ENCODE results near the gene TUBA4B.

The TUBA4B gene

DNA sequence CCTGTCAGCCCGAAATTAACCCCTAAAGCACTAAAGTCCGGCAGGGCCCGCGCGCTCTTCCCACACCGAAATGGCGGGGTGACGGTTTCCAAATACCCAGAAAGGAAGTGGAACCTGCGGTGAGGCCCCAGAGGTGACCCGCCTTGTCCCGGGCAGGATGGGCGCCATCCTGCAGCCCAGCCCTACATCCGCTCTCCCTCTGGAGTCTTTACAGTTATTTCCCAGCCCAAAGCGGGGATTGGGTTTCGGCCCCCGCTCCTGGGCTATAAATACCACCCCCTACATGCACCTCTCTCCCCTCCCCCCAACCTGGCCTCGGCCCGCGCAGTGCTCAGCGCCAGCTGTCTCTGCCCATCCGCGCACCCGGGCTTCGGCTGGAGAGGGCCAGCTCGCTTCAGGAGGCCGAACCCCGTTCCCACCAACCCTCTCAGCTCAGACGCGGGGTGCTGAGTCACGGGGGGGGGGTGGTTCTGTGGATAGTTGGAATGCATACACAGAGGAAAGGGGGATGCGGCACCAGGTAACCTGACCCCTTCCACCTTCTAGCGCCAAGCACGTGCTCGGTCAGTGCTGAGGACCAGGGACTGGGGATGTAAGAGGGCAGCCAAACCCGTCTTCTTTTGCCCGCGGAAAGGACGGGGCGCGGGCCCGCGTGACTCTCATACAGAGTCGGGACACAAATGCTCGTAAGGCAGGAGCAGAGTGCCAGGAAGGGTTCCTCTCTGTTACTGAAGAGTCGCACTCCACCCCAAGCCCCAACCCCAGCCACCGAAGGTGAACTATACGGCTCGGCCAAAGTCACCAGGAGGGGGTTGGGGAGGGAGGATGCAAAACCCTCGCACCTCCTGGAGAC is at the start of gene TUBA4B:
Gene TUBA4B, plus strand, starts transcription at position 344 of the 853 bp plus-strand sequence. Its CDS starts 165 bp downstream, at position 509.
- DNase-seq (ENCODE audit: insufficient read length, low spot score): no peak
- no peak for FAIRE-seq
- no peak; the same call in 1 of the 2 replicates for TF ChIP-seq POLR2A (IDR thresholded peaks at IDR 0.05; ENCODE audit: low read depth, low read length)

DNA sequence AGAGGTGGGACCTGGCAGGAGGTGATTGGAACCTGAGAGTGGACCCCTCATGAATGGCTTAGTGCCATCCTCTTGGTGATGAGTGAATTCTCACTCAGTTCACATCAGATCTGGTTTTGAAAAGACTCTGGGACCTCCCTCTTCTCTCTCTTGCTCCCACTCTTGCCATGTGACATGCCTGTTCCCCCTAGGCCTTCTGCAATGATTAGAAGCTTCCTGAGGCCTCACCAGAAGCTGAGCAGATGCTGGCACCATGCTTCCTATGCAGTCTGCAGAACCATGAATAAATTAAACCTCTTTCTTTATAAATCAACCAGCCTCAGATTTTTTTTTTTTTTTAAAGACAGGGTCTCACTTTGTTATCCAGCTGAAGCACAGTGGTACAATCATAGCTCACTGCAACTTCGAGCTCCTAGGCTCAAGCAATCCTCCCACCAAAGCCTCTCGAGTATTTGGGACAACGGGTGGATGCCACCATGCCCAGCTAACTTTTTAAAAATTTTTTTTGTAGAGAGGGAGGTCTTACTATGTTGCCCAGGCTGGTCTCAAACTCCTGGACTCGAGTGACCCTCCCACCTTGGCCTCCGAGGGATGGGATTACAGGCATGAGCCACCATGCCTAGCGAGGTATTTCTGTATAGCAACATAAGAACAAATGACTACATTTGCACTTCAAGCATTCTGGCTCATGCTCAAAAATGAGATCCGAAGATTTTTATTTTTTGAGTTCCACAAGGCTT is 48.4 kb upstream of the TUBA4B start:
- no peak for TF ChIP-seq POLR2A (IDR thresholded peaks at IDR 0.05; ENCODE audit: low read depth, low read length)
- DNase-seq (ENCODE audit: insufficient read length, low spot score) (no peak), FAIRE-seq (no peak)

DNA sequence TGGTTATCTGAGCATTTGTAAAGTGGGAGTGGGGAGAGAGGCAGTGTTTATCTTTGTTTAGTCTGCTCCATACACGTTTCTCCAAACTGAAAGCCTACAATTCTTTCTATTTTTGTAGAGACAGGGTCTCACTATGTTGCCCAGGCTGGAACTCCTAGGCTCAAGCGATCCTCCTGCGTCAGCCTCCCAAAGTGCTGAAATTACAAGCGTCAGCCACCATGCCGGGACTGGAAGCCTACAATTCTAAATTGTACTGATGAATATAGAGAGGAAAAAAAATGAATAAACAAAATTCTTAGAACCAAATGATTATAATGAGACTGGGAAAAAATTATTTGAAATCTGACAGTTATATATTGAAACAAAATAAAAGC is 47.9 kb upstream of the TUBA4B start:
- no peak for TF ChIP-seq POLR2A (IDR thresholded peaks at IDR 0.05; ENCODE audit: low read depth, low read length)
- FAIRE-seq: no peak
- no peak for DNase-seq (ENCODE audit: insufficient read length, low spot score)

DNA sequence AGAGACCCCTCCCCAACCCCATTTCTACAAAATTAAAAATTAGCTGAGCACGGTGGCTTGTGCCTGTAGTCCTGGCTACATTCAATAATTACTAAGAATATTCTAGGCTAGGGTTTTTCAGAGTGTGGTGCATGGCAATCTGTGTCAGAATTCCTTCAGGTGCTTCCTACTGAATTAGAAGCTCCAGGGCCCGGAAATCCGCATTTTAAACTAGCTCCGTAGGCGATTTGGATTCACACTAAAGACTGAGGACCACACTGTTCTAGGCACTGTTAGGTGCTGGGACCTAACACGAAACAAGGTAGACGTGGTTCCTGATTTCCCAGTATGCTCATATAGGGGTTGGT is 47.1 kb upstream of the TUBA4B start:
- no peak for TF ChIP-seq POLR2A (IDR thresholded peaks at IDR 0.05; ENCODE audit: low read depth, low read length)
- DNase-seq (ENCODE audit: insufficient read length, low spot score) (no peak), FAIRE-seq (no peak)

DNA sequence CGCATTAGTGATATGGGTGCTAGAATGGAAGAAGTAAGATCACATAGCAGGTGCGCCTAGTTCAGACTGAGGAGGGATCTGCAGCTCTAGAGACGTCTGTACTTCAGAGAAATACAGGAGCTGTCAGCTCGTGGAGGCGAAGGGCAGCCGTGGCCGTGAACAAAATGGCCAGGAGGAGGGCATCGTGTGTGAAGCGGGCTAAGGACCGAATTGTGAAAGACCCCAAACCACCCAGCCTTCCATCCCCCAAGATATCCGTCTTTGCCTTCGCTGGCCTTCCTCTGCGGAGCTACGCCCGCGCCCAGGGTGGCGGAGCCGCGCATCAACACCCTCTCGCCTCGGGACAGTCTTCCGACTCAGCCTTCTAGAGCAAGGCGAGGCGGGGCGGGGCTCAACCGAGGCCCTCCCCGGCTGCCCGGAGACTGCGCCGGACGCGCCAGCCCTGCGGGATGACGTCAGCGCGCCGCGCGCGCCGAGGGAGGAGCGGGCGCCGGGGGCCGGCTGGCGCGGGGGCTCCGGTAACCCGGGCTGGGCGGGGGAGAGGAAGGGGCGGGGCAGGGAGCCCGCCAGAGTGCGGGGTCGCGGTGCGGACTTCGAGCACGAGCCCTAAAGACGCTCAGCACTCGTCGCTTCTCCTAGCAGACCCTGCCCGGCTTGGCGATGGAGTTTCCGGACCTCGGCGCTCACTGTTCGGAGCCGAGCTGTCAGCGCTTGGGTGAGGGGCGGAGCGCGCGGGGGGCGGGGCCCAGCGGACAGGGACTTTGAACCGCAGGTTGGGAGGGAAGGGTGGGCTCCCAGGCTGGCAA is 46.5 kb upstream of the TUBA4B start, which contains the start of gene ZFAND2B:
Gene ZFAND2B, plus strand, starts transcription at position 455 of the 806 bp plus-strand sequence. Its CDS starts 206 bp downstream, at position 661.
- peak; percentile 90 for TF ChIP-seq POLR2A (IDR thresholded peaks at IDR 0.05; ENCODE audit: low read depth, low read length)
- DNase-seq (ENCODE audit: insufficient read length, low spot score) (peak; percentile 94), FAIRE-seq (no peak)

DNA sequence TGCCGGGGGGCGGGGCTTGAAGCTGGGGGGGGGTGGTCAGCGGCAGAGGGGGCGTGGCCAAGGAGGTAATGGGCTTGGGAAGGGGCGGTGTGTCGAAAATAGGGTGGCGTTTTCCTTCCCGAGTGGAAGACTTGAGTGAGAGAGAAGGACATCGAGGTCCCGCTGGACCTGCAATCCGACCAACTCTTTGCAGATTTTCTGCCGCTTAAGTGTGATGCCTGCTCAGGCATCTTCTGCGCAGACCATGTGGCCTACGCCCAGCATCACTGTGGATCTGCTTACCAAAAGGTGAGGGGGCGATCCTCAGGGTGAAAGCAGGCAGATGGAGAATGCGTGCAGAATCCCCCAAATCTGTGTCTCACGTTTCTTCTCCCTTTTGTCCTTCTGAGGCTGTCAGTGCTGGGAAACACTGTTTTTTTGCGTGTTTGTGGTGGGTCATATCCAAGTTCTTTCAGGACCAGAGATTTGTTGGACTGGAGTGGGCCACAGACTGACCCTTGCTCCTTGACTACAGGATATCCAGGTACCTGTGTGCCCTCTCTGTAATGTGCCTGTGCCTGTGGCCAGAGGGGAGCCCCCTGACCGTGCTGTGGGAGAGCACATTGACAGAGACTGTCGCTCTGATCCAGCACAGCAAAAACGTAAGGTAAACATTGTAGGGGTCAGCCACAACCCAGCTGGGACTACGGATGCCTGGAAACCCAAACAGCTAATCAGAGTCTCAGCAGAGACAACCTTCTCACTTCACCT is 45.7 kb upstream of the TUBA4B start:
- DNase-seq (ENCODE audit: insufficient read length, low spot score) (no peak), FAIRE-seq (no peak)
- no peak for TF ChIP-seq POLR2A (IDR thresholded peaks at IDR 0.05; ENCODE audit: low read depth, low read length)

DNA sequence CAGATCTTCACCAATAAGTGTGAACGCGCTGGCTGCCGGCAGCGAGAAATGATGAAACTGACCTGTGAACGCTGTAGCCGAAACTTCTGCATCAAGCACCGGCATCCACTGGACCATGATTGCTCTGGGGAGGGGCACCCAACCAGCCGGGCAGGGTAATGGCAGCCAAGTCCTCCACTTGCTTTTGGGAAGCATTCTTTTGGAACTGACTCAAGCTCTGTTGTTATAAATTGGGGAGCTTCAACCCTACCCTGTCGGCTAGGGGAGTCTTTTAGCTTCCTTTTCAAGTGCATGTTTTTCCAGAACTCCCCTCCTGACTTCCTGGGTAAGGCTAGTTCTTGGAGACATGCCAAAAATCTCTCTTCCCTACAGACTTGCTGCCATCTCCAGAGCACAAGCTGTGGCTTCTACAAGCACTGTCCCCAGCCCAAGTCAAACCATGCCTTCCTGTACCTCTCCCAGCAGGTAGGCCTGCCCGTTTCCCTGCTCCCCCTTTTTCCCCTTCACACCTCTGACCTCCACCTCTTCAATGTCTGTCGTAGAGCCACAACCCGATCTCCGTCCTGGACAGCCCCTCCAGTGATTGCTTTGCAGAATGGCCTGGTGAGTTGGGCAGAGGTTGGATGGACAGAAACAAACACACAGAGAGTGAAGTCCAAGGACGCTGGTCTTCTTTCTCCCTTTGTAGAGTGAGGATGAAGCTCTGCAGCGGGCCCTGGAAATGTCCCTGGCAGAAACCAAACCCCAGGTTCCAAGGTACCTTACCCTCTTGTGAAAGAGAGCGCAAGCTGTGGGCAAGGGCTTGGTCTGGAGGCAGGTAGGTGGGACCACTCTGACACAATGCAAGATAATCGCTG is 44.9 kb upstream of the TUBA4B start:
- FAIRE-seq (no peak), DNase-seq (ENCODE audit: insufficient read length, low spot score) (no peak)
- no peak for TF ChIP-seq POLR2A (IDR thresholded peaks at IDR 0.05; ENCODE audit: low read depth, low read length)

DNA sequence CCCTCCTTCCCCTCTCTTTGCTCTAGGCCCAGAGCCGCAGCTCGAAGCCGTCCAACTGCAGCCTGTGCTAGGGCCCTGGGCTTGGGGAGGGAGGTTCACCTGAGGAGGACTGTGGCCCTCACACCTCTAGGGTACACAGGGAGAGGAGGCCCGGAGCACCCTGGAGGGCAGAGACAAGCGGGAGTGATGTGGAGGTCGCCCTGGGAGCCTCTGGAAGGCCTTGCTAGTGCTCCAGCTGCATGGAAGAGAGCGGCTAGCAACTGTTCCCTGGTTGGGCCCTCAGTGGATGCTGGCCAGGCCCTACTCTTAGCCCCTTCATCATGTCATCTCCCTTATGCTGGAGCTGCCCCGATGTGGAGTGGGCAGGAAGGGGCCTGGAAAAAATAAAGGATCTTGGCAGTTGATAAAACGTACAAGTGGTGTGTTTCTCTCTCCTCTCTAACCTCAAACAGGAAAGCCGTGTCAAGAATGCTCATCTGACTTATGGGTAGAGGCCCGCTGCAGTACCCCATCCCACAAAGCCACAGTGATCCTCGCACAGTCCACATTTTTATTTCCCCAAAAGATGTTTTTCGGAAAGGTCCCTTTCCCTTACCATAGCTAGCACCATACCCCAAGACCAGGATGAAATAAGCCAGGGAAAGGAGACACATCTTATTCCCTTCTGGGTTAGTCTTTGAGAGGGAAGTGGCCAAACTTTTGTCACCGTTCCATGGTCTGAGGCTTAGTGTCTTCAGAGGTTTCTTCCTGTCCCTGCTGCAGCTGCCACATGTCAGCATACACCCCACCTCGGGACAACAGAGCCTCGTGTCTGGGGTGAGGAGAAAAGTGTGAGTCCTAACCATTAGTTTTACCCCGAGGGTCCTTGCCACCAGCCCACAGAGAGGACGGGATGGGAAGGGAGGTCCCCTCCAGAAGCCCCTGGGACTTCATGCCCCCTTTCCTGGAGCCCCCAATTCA is 43.5 kb upstream of the TUBA4B start:
- FAIRE-seq (no peak), DNase-seq (ENCODE audit: insufficient read length, low spot score) (no peak)
- TF ChIP-seq POLR2A (IDR thresholded peaks at IDR 0.05; ENCODE audit: low read depth, low read length): no peak

DNA sequence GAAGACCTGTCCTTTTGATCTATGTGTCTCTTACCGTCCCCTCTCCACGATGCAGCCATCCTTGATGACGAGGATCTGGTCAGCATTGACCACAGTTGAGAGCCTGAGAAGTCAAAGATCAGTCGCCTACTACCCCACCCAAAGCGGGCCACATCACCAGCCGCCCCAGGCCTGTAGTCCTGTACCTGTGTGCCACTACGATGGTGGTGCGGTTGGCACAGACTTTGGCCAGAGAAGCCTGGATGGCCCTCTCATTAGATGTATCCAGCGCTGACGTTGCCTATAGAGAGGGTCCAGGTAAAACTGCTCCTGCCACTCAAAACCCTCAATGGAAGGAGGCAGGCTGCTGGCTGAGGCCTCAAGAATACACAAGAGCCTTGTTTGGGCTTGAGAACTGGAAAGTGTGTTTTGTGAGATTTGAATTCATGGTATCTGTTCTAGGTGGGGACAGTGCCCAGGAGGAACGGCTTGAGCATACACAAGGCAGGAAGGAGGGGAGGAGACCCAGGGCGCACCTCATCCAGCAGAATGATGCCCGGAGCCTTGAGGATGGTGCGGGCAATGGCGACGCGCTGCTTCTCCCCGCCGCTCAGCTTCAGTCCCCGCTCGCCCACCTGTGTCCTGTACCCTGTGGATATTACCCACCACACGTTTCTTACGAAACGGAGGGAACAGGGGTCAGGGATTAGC is 42.7 kb upstream of the TUBA4B start:
- TF ChIP-seq POLR2A (IDR thresholded peaks at IDR 0.05; ENCODE audit: low read depth, low read length): no peak
- FAIRE-seq: no peak
- DNase-seq (ENCODE audit: insufficient read length, low spot score): no peak

DNA sequence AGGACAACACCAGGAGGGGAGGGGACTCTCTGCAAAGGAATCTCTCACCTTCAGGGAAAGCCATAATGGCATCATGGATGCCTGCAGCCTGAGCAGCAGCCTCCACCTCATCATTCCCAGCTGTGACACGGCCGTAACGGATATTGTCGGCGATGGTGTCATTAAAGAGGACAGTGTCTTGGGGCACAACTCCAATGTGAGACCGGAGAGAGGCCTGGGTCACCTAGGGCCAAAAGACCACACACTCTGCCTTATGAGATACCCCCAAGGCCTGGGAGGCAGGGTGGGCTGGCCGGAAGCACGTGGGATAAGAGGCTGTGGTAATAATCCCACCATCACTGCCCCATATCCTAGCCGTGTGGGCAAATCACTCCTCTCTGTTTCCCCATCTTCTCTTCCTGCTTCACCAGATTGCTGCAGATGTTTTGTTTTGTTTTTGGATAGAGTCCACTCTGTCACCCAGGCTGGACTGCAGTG is 42.1 kb upstream of the TUBA4B start:
- no peak for FAIRE-seq
- TF ChIP-seq POLR2A (IDR thresholded peaks at IDR 0.05; ENCODE audit: low read depth, low read length): no peak
- DNase-seq (ENCODE audit: insufficient read length, low spot score): no peak

DNA sequence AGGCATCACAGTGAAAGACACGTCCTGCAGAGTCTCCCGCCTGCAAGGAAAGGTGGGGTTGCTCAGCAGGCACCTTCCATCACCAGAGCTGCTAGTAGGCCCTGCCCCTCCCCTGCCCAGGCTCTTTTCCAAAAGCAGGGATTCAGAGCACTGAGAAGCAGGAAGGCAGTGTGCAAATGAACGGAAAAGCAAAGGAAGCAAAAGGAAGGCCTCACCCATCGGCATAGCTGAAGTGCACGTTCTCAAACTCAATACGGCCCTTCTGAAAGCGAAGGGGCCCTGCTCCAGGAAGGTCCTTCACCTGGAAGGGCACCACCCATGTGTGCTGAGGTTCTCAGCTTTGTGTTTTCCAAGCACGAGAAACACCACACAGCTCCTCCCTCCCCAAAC is 40.0 kb upstream of the TUBA4B start:
- TF ChIP-seq POLR2A (IDR thresholded peaks at IDR 0.05; ENCODE audit: low read depth, low read length): no peak
- no peak for FAIRE-seq
- DNase-seq (ENCODE audit: insufficient read length, low spot score): no peak
